GM19372 (cell line): Measurements from ENCODE around the gene RASL10B.

Experiments
- ATAC-seq: cut with Tn5 transposase; IDR thresholded peaks from one replicate; pipeline ENCODE4 v1.9.1; 2021; ENCODE audit warnings: mild to moderate bottlenecking, low read depth, moderate library complexity; ENCODE audit not compliant: unreplicated experiment

RASL10B gene

DNA sequence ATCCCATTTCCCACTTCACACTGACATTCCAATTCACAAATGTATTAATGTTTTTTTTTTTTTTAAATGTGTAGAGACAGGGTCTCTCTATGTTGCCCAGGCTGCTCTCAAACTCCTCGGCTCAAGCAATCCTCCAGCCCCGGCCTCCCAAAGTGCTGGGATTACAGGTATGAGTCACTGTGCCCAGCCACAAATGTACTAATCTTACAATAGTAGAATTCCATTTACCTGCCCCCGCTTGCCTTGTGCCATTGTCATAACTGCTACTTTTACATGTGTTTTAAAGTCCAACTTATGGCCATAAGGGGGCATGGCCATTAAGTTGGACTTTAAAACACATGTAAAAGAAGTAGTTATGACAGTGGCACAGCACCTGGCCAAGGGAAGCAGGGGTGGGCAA is 59.4 kb downstream of the RASL10B start:
- no peak for ATAC-seq

DNA sequence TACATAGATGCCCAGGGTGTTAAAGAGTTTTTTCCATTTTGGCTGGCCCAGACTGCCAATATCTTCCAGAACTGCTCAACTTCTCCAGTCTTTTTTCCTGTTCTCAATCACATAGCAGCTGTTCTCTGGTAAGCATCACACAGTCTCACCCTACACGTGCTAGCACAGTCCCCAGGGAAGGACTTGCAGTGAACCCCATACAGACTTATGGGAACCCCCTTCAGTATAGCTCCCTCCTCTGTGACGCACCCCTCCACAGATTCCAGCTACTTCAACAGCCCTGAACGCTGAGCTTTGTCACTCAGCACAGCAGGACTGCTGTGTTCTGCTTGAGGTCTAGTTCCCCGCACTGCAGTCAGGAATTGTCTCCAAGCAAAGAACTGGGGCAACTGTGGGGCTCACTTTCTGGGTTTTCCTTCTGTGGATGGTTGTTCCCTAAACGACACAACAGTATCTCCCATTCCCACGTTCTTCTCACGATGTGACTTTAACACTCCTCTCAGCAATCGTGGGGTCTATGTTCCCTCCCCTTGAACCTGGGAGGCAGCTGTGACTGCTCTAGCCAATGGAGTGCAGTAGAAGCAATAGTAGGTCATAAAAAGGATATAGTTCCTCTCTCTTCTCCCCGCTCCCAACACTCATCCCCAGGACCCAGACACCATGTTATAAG is 60.4 kb downstream of the RASL10B start:
- ATAC-seq, result no peak
